ENCODE results near the gene SORBS2. TPM values are rescaled to one million over a fixed set of nuclear protein-coding genes. Genes with fewer than 3 reads are reported as not detected.

SORBS2 gene
- total and polyA plus RNA-seq, 8 donors = 24.2 to 50.8 (median 35.5) TPM

GRCh38 chr4:185697488-185697887 lies 114.5 kb downstream of the SORBS2 start:
- Histone ChIP-seq H3K4me1 (no peaks in the 10 kb centered on the region), H3K36me3 (no peaks in the 10 kb centered on the region), H3K27ac (no peak overlapping the region), H3K9me3 (no peaks in the 10 kb centered on the region), H3K27me3 (no peaks in the 10 kb centered on the region), H3K4me3 (no peak overlapping the region)
- no peak for ATAC-seq
- intact Hi-C loops (cut with DNase I) = no loop called here
- TF ChIP-seq CTCF (IDR thresholded peaks at IDR 0.05) = no peak
- DNase-seq = no peak

- no peak for DNase-seq
- TF ChIP-seq CTCF (IDR thresholded peaks at IDR 0.05) = no peak
- Histone ChIP-seq H3K27ac (no peak overlapping the region), H3K4me1 (no peaks in the 10 kb centered on the region), H3K9me3 (no peaks in the 10 kb centered on the region), H3K4me3 (no peak overlapping the region), H3K36me3 (no peaks in the 10 kb centered on the region), H3K27me3 (no peaks in the 10 kb centered on the region)
- intact Hi-C loops (cut with DNase I) = no loop called here
- no peak for ATAC-seq
These were observed 116.3 kb downstream of the SORBS2 start for GRCh38 chr4:185695743-185696142.

DNA sequence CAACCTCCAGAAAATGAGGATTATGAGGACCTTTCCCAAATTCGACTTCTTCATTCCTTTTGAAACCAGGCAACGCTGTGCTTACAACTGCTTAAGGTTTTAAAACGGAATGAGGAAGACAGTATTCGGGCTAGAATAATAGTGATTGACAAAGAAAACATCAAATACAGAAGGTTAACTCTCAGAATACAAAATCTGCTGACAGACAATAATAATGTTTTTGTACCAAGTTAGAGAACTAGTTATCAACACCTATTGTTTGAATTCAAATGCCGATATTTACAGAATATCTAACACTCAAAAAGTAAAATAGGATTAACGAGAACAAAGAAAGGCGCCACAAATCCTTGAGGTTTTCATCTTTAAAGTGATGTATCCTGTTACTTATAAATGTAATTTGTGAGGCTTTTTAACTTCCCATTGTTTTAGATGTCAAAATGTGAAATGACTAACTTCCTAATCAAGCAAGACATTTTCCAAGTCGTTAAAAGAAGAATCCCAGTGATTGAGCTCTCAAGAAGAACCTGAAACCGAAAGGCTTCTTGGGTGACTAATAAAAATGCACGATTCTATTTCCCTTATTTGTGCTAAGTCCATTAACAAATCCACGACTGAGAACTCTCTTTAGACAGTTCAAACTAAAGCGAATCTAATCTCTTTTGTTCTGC lies 118.3 kb downstream of the SORBS2 start:
- ATAC-seq (no peak), DNase-seq (no peak)
- intact Hi-C loops (cut with DNase I) = no loop called here
- H3K36me3 ChIP-seq = no peaks in the 10 kb centered on the region
- no peaks in the 10 kb centered on the region for H3K27me3 ChIP-seq
- H3K4me3 ChIP-seq = no peak overlapping the region
- H3K27ac ChIP-seq = peak overlapping the region in 1 of 2 donors; percentile 55
- no peaks in the 10 kb centered on the region for H3K9me3 ChIP-seq
- no peaks in the 10 kb centered on the region for H3K4me1 ChIP-seq
- no peak for TF ChIP-seq CTCF (IDR thresholded peaks at IDR 0.05)

DNA sequence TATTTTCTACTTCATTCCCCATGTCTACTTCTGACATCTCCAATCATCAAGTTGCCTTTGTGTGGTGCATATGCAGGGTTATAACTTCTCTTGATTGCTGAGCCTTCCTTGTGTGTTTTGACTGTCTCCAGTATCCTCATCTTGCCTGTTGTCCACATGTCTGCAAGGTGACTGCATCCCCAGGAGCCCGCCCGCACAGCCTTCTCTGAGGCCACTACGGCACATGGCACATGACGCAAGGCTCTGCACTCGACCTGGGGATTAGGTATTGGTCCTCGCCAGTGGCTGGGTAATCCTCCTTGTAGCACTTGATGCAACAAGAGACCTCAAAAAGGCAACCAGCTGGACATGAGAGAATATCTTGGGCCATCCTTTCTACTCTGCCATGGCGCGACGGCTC lies 122.6 kb downstream of the SORBS2 start:
- Histone ChIP-seq H3K4me1 (no peaks in the 10 kb centered on the region), H3K36me3 (no peaks in the 10 kb centered on the region), H3K9me3 (no peaks in the 10 kb centered on the region), H3K4me3 (no peak overlapping the region), H3K27me3 (no peaks in the 10 kb centered on the region), H3K27ac (no peak overlapping the region)
- intact Hi-C loops (cut with DNase I) = no loop called here
- ATAC-seq = no peak
- no peak for TF ChIP-seq CTCF (IDR thresholded peaks at IDR 0.05)
- peak in 1 of 4 donors; percentile 76 for DNase-seq

GRCh38 chr4:185685804-185686203 lies 126.2 kb downstream of the SORBS2 start:
- ATAC-seq (no peak), DNase-seq (no peak)
- no peaks in the 10 kb centered on the region for H3K36me3 ChIP-seq
- H3K4me1 ChIP-seq = no peaks in the 10 kb centered on the region
- H3K9me3 ChIP-seq = no peaks in the 10 kb centered on the region
- no peaks in the 10 kb centered on the region for H3K27me3 ChIP-seq
- intact Hi-C loops (cut with DNase I) = no loop called here
- no peak overlapping the region for H3K4me3 ChIP-seq
- no peak overlapping the region for H3K27ac ChIP-seq
- TF ChIP-seq CTCF (IDR thresholded peaks at IDR 0.05) = no peak
